ENCODE measurements around the gene ARHGAP15. TPM values are rescaled to one million over a fixed set of nuclear protein-coding genes. Genes with fewer than 3 reads are reported as not detected.

ARHGAP15 gene
- total and polyA plus RNA-seq, 5 experiments from 2014 or later, result 130 to 299 (median 217) TPM

DNA sequence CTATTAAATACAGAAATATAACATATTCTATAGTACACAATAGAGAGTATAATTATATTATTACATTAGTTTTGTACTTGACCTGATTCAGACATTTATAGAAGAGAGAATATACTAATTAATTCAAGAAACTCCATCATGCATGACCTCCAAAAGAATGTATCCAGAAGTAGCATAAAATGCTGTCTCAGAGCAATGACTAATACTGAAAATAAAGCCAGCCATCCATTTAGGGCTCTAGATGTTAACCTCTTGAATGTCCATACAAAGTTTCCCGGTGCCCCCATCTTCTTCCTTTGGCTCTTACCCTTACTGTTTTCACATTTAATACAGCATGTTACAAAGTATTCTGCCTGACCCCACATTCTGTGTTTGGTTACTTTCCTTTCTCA is 102.0 kb downstream of the ARHGAP15 start:
- H3K27ac Mint-ChIP-seq, result peak overlapping the region in 3 of 10 donors; percentile 4 to 72 (median 35)

DNA sequence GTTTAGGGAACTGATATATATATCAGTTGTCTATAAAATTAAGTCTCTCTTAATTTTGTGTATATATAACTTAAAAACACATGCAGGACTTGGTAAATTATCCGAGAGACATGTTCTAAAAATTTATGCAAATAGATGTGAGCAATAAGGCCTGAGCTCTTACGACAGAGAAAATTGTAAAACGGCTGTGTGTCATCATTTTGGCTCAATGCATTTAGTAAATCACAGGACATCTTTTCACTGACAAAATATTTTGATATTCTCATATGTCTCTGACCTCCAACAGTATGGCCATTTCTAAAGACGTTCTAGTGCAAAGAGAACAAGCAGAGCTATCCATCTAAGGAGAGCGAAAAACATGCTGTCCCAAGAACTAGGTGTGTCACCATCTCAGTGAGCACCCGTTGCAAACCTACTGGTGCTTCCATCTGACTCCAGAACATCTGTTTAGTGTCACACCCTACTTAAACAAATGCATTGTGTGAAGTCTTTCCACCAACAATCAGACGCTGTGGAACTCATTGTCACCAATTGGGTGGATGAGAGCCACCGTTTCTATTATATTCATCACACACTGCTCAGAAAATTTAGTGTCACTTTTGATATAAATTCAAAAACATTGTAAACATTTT is 108.0 kb downstream of the ARHGAP15 start:
- H3K4me1 Mint-ChIP-seq, result peaks cover 17 to 40% (median 33%) of the 10 kb centered on the region in 4 donors
- peaks cover 34 to 75% (median 60%) of the 10 kb centered on the region in 3 donors for H3K36me3 Mint-ChIP-seq
- peak overlapping the region in 2 of 10 donors; percentile 39 to 71 for H3K27ac Mint-ChIP-seq
- POLR2A ChIA-PET, result no interaction called here
- H3K27me3 Mint-ChIP-seq, result no peaks in the 10 kb centered on the region
- H3K4me3 Mint-ChIP-seq, result no peak overlapping the region
- ATAC-seq, result no peak
- no peak for DNase-seq
- H3K9me3 Mint-ChIP-seq, result peaks cover 0 to 35% (median 17%) of the 10 kb centered on the region in 9 donors

More for the DNA sequence above, 102.0 kb downstream of the ARHGAP15 start:
- Mint-ChIP-seq H3K36me3 (peaks cover 54 to 77% (median 70%) of the 10 kb centered on the region in 3 donors), H3K27me3 (no peaks in the 10 kb centered on the region), H3K4me1 (peaks cover 16 to 20% (median 18%) of the 10 kb centered on the region in 4 donors), H3K9me3 (peaks cover 0 to 53% (median 21%) of the 10 kb centered on the region in 9 donors), H3K4me3 (no peak overlapping the region)
- DNase-seq, result no peak
- ATAC-seq, result no peak
- POLR2A ChIA-PET, result no interaction called here

DNA sequence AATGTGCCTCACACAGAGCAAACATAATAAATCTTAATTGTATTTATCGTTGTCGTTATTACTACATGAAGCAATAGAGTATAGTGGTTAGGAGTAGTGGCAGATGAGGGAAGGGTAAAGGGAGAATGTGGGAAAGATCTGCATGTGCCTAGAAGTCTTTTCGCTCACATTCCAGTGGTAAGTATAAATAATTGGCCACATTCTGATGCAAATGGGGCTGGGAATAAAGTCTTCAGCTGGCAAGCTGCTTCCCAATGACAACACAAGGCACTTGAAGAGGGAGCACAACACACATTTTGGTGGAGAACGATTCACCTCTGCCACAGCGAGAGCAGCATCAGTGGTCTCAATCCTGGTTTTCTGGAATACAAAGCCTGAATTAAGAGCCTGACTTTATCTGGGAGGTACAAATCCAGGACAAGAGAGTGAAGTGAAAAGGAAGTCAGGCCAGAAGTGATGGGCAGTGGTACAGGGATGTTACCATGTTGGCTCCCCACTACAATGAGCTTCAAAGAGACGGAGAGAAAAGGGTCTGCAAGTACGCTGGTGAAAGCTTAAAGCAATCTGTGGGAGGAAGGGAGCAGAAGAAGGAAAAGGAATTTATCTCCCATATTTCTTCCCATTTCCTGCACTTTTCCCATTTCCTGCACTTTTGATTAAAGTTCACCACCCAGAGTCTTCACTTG is 112.3 kb downstream of the ARHGAP15 start:
- ATAC-seq, result no peak
- Mint-ChIP-seq H3K4me1 (peaks cover 9 to 30% (median 21%) of the 10 kb centered on the region in 4 donors), H3K27ac (peak overlapping the region in 6 of 10 donors; percentile 5 to 75 (median 62)), H3K36me3 (peaks cover 7 to 34% (median 28%) of the 10 kb centered on the region in 3 donors), H3K4me3 (peak overlapping the region in 1 of 10 donors; percentile 17), H3K9me3 (no peaks in the 10 kb centered on the region), H3K27me3 (no peaks in the 10 kb centered on the region)
- POLR2A ChIA-PET, result no interaction called here
- no peak for DNase-seq

DNA sequence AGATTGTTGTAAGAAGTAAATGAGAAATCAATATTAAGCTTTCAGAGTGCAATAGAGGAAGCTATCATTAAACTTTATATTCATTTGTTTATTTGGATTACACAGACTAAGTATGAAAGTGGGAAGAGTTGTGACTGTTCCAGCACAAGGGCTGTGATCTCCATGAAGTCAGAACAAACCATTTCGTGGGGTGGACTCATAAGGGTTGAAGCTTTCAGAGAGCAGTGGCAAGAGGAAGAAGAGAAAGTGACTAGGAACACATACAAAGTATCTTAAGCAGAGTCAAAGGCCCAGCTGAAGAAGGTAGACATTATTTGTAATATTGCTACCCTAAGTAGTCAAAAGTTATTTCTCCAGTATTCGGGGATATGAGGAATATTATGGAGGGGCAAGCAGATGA is 117.0 kb downstream of the ARHGAP15 start:
- Mint-ChIP-seq H3K27ac (no peak overlapping the region), H3K36me3 (peaks cover 12 to 25% (median 25%) of the 10 kb centered on the region in 3 donors), H3K4me3 (no peak overlapping the region), H3K9me3 (peaks cover 0 to 2% (median 0%) of the 10 kb centered on the region in 9 donors), H3K27me3 (no peaks in the 10 kb centered on the region), H3K4me1 (peaks cover 13 to 26% (median 17%) of the 10 kb centered on the region in 4 donors)
- POLR2A ChIA-PET, result interaction anchor here (1.4 kb wide), 1 partner anchor 12 kb away, joined by 5 read pairs; no protein-coding TSS in a partner anchor
- DNase-seq (no peak), ATAC-seq (no peak)

DNA sequence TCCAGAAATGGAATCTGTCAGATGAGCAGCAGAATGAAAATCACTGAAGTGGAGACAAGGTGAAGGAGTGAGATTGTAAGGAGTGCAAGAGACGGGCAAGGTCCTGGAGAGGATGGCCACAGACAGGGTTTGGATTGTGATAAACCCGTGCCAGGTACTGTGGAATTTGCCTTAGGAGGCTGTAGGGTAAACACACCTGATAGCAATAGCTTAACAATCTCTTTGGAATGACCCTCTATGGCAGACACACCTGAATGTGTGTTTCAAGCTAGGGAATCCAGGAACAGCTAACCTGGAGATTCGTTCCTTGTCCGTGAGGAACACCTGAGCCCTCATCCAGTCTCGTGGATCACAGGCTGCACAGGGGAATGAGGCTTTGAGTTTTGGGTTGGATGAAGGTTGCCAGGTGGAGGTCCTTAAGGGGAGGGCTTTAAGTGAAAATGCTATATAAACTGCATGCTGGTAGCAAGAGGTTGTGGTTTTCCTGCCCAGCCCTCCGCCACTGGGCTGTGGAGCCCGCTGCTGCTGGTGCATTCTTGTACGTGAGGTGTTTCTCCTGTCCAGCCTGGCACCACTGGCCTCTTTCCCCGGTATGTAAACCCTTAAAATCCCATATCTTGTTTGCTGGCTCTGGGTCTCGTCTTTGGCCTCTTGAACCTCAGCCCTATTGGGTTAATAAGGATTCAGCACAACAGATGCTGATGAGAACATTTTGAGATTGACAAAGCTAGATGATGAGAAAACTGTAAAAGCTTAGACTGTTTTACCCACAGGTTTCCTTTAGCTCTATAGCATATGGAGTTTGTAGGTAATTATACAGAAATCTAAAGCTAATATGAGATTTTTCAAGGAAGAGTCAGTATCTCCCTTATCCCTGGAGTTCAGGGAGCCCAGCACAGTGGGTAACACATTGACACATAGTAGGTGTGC is 117.9 kb downstream of the ARHGAP15 start:
- DNase-seq, result peak in 6 of 10 donors; percentile 11 to 58 (median 31)

DNA sequence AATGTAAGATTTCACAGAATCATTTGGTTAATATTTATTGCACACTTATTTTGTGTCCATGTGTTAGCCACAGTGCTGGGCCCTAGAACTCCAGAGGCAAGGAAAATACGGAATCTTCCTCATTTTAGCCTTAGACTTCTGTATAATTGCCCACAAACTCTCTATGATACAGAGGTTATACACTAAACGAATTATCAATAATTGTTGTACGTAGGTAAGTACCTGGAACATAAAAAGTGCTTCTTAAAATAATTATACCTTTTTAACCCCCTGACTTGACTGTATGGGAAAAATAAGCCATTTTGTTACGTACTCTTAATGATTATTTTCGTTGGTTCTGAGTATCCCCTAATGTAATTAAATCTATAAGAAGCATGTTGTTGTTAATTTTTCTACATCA is 119.4 kb downstream of the ARHGAP15 start:
- H3K4me3 Mint-ChIP-seq, result peak overlapping the region in 7 of 10 donors; percentile 13 to 70 (median 48)
- DNase-seq (no peak), ATAC-seq (no peak)
- POLR2A ChIA-PET, result no interaction called here
- peaks cover 0 to 2% (median 0%) of the 10 kb centered on the region in 9 donors for H3K9me3 Mint-ChIP-seq
- H3K4me1 Mint-ChIP-seq, result peaks cover 17 to 38% (median 31%) of the 10 kb centered on the region in 4 donors
- peak overlapping the region in 6 of 10 donors; percentile 11 to 58 (median 37) for H3K27ac Mint-ChIP-seq
- H3K36me3 Mint-ChIP-seq, result peaks cover 6 to 26% (median 19%) of the 10 kb centered on the region in 3 donors
- H3K27me3 Mint-ChIP-seq, result no peaks in the 10 kb centered on the region

More for the DNA sequence above, 117.9 kb downstream of the ARHGAP15 start:
- peaks cover 6 to 22% (median 18%) of the 10 kb centered on the region in 3 donors for H3K36me3 Mint-ChIP-seq
- no peaks in the 10 kb centered on the region for H3K27me3 Mint-ChIP-seq
- peaks cover 11 to 26% (median 20%) of the 10 kb centered on the region in 4 donors for H3K4me1 Mint-ChIP-seq
- H3K4me3 Mint-ChIP-seq, result peak overlapping the region in 1 of 10 donors; percentile 77
- peaks cover 0 to 2% (median 0%) of the 10 kb centered on the region in 9 donors for H3K9me3 Mint-ChIP-seq
- peak overlapping the region in 1 of 10 donors; percentile 87 for H3K27ac Mint-ChIP-seq
- POLR2A ChIA-PET, result interaction anchor here (1.4 kb wide), 1 partner anchor 11 kb away, joined by 5 read pairs; no protein-coding TSS in a partner anchor
- peak; percentile 81 to 89 for ATAC-seq

DNA sequence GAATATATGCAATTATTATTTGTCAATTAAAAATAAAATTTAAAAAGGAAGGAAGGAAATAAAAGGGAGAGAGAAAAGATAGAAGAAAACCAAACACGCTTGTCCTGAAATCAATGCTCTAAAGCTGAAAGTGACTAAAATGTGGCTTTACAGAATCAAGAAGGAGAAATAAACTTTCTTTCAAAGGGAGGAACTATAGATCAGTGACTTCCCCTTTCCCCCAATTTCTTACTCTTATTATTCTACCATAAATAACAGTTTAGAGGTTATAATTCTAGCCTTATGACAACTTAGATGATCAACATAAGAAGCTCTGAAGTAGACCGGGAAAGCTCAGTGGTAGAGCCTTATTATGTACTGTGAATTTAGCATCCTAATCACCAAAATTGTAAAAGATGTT is 122.5 kb downstream of the ARHGAP15 start:
- ATAC-seq (no peak), DNase-seq (no peak)
- H3K27me3 Mint-ChIP-seq, result no peaks in the 10 kb centered on the region
- H3K4me1 Mint-ChIP-seq, result peaks cover 26 to 63% (median 54%) of the 10 kb centered on the region in 4 donors
- peak overlapping the region in 5 of 10 donors; percentile 11 to 65 (median 41) for H3K4me3 Mint-ChIP-seq
- POLR2A ChIA-PET, result no interaction called here
- H3K9me3 Mint-ChIP-seq, result peaks cover 0 to 2% (median 0%) of the 10 kb centered on the region in 9 donors
- peaks cover 6 to 26% (median 19%) of the 10 kb centered on the region in 3 donors for H3K36me3 Mint-ChIP-seq
- peak overlapping the region in 8 of 10 donors; percentile 23 to 94 (median 62) for H3K27ac Mint-ChIP-seq

DNA sequence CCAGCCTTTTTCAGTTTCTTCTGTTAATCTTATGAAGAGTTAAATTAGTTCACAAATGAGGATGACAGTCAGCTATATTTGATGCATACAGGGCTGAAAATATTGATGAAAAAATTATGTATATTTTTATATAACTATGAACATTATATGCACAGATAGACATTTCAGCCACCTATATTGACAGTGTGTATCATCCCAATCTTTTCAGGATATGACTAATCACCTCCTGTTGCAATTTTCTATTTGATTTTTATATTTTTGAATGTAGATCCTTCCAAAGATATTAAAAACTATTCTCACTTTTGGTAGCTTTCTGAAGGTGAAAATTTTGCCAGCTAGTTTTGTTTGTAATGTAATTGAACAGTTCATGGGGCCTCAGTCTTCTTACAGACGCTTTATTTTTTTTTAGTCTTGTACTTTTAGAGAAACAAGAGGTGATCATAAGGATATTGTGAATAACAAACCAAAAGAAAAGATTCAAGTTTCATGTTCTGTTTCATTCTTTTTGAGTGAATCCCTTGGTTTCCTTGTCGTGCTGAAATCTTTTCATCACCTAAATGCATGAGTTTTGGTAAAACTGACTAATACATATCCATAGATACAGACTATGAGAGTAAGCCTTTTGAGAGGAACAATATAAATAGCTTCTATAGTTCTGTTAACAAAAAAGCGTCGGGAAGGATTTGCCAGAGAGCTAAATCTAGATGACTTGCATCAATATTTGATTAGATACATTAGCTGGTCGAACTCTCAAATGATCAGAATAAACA is 123.1 kb downstream of the ARHGAP15 start:
- POLR2A ChIA-PET, result no interaction called here
- peaks cover 23 to 68% (median 59%) of the 10 kb centered on the region in 4 donors for H3K4me1 Mint-ChIP-seq
- DNase-seq (no peak), ATAC-seq (no peak)
- H3K27me3 Mint-ChIP-seq, result no peaks in the 10 kb centered on the region
- peak overlapping the region in 9 of 10 donors; percentile 36 to 94 (median 74) for H3K27ac Mint-ChIP-seq
- H3K9me3 Mint-ChIP-seq, result peaks cover 0 to 2% (median 0%) of the 10 kb centered on the region in 9 donors
- H3K36me3 Mint-ChIP-seq, result peaks cover 6 to 26% (median 19%) of the 10 kb centered on the region in 3 donors
- H3K4me3 Mint-ChIP-seq, result peak overlapping the region in 8 of 10 donors; percentile 3 to 77 (median 49)

DNA sequence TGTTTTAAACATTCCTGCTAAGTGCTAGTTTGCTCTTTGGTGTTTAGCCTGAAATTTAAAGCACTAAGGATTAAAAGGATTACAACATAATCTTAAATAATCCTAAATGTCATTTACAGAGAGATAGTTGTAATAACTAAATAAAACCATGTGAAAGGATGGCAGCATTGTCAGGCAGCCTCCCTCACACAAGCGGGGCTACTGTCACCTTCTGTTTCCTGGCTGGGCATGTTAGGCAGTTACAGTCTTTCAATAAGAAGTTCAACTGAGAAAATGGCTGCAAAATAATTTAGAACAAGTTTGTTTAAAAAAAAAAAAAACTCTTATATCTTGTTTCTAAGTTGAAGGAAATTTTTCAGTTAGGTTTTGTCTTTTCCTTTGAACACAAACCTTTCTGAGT is 124.9 kb downstream of the ARHGAP15 start:
- DNase-seq, result peak in 4 of 10 donors; percentile 12 to 35 (median 23)

DNA sequence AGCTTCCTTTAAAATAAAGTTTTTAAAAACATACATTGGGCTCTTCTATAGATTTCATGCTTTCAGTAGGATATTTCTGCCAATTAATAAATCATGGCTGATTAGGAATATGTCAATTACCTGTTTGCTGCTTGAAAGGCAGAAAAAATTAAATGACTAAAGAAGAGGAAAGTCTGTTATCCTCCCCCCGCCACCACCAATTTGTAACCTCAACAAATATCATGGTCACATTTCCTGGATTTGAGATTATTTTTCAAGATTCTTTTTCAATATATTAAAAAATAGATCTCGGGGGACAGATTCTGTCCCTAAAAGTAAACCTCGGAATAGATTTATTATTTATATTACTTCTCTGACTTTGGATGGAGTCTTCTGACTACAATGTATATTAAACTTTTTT is 125.9 kb downstream of the ARHGAP15 start:
- Mint-ChIP-seq H3K4me1 (peaks cover 29 to 81% (median 76%) of the 10 kb centered on the region in 4 donors), H3K9me3 (peaks cover 0 to 2% (median 0%) of the 10 kb centered on the region in 9 donors), H3K36me3 (peaks cover 6 to 19% (median 15%) of the 10 kb centered on the region in 3 donors), H3K27ac (peak overlapping the region in 9 of 10 donors; percentile 53 to 99 (median 88)), H3K27me3 (no peaks in the 10 kb centered on the region), H3K4me3 (peak overlapping the region in 9 of 10 donors; percentile 16 to 88 (median 54))
- ATAC-seq (no peak), DNase-seq (no peak)
- POLR2A ChIA-PET, result interaction anchor here (0.6 to 0.7 kb wide), 2 partner anchors 12 to 126 kb away, joined by 3 read pairs; no protein-coding TSS in a partner anchor

More for the DNA sequence above, 124.9 kb downstream of the ARHGAP15 start:
- Mint-ChIP-seq H3K27ac (peak overlapping the region in 9 of 10 donors; percentile 81 to 99 (median 88)), H3K4me3 (peak overlapping the region; percentile 3 to 66 (median 54)), H3K36me3 (peaks cover 6 to 22% (median 15%) of the 10 kb centered on the region in 3 donors), H3K9me3 (peaks cover 0 to 2% (median 0%) of the 10 kb centered on the region in 9 donors), H3K27me3 (no peaks in the 10 kb centered on the region), H3K4me1 (peaks cover 26 to 79% (median 70%) of the 10 kb centered on the region in 4 donors)
- POLR2A ChIA-PET, result no interaction called here
- peak; percentile 39 to 67 for ATAC-seq

DNA sequence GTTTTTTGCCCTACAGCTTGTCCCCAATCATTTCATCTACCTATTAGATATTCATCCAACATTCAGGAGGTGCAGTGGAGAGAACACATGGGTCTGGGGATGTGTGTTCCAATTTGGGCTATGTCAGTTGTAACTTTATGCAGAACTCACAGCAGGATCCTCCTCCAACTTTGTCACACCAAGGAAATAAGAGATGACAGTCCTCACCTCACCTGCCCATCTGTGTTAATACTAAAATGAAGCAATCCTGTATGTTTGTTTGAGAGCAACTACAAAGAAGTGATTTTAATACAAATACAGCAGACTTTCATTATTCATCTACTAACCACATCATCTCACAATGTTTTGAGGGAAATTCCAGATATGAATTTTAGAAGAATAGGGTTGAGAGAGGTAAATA is 126.7 kb downstream of the ARHGAP15 start:
- H3K9me3 Mint-ChIP-seq, result no peaks in the 10 kb centered on the region
- POLR2A ChIA-PET, result interaction anchor here (0.7 to 3.9 kb wide), 2 partner anchors 13 to 94 kb away, joined by 3 to 24 read pairs; no protein-coding TSS in a partner anchor
- peaks cover 25 to 82% (median 72%) of the 10 kb centered on the region in 4 donors for H3K4me1 Mint-ChIP-seq

More for the DNA sequence above, 126.7 kb downstream of the ARHGAP15 start:
- no peak for DNase-seq
- Mint-ChIP-seq H3K36me3 (peaks cover under 1 to 12% (median 8%) of the 10 kb centered on the region in 3 donors), H3K4me3 (peak overlapping the region; percentile 56 to 88 (median 78)), H3K27ac (peak overlapping the region in 9 of 10 donors; percentile 88 to 99 (median 93)), H3K27me3 (no peaks in the 10 kb centered on the region)
- peak; percentile 8 to 10 for ATAC-seq

Data from naive thymus-derived CD8-positive, alpha-beta T cell (primary cell).